Erythroblast (primary cell): ENCODE data around the gene MCTP1.

ENCODE experiments used
- GATA1 ChIP-seq: IDR thresholded peaks from 2 replicates; pipeline ENCODE4 v1.6.1; 2011; ENCODE audit warnings: low read depth, mild to moderate bottlenecking, control low read depth, low read length, moderate library complexity
- POLR2A ChIP-seq: IDR thresholded peaks from 2 replicates; pipeline ENCODE4 v1.6.1; 2011; ENCODE audit warnings: mild to moderate bottlenecking, low read length

- no peak for TF ChIP-seq POLR2A
- no peak for TF ChIP-seq GATA1
Measured at GRCh38 chr5:94945656-94946055, 339.2 kb downstream of the MCTP1 start.
